Measurements from ENCODE around the gene VPS45.
"Not testable (repeated sequence)": the region's sequence is repeated elsewhere in the genome, so short reads cannot be mapped to it uniquely, and the experiment has no call there.

The VPS45 gene

GRCh38 chr1:150160964-150161621, 93.5 kb downstream of the VPS45 start:
- no peak for DNase-seq (ENCODE audit: low read depth, low spot score)

GRCh38 chr1:150161747-150162581, 94.4 kb downstream of the VPS45 start:
- DNase-seq (ENCODE audit: low read depth, low spot score): no peak

- DNase-seq (ENCODE audit: low read depth, low spot score): no peak
These were observed 94.9 kb downstream of the VPS45 start for GRCh38 chr1:150162582-150162861.

GRCh38 chr1:150162862-150163706, 95.5 kb downstream of the VPS45 start:
- DNase-seq (ENCODE audit: low read depth, low spot score): no peak

- no peak for DNase-seq (ENCODE audit: low read depth, low spot score)
These were observed 96.6 kb downstream of the VPS45 start for GRCh38 chr1:150164224-150164623.

- DNase-seq (ENCODE audit: low read depth, low spot score): no peak
These were observed 97.2 kb downstream of the VPS45 start for GRCh38 chr1:150164779-150165178.

- DNase-seq (ENCODE audit: low read depth, low spot score): no peak
These were observed 98.3 kb downstream of the VPS45 start for GRCh38 chr1:150165622-150166612.

GRCh38 chr1:150168960-150169601, 101.5 kb downstream of the VPS45 start:
- DNase-seq (ENCODE audit: low read depth, low spot score): no peak

- no peak for DNase-seq (ENCODE audit: low read depth, low spot score)
These were observed 104.2 kb downstream of the VPS45 start for GRCh38 chr1:150171801-150172200.

GRCh38 chr1:150173141-150173585, 105.6 kb downstream of the VPS45 start:
- no peak for DNase-seq (ENCODE audit: low read depth, low spot score)

GRCh38 chr1:150176593-150176992, 109.0 kb downstream of the VPS45 start:
- no peak for DNase-seq (ENCODE audit: low read depth, low spot score)

GRCh38 chr1:150178548-150178947, 111.0 kb downstream of the VPS45 start:
- DNase-seq (ENCODE audit: low read depth, low spot score): no peak

GRCh38 chr1:150179867-150180266, 112.3 kb downstream of the VPS45 start:
- no peak for DNase-seq (ENCODE audit: low read depth, low spot score)

- no peak for DNase-seq (ENCODE audit: low read depth, low spot score)
These were observed 112.9 kb downstream of the VPS45 start for GRCh38 chr1:150180474-150180873.

GRCh38 chr1:150182247-150182646, 114.7 kb downstream of the VPS45 start:
- DNase-seq (ENCODE audit: low read depth, low spot score): no peak

GRCh38 chr1:150183061-150183460, 115.5 kb downstream of the VPS45 start:
- no peak for DNase-seq (ENCODE audit: low read depth, low spot score)

- DNase-seq (ENCODE audit: low read depth, low spot score): no peak
These were observed 117.9 kb downstream of the VPS45 start for GRCh38 chr1:150185481-150185880.

- not testable (repeated sequence) for DNase-seq (ENCODE audit: low read depth, low spot score)
These were observed 118.8 kb downstream of the VPS45 start for GRCh38 chr1:150186438-150186788.

GRCh38 chr1:150186789-150187559, 119.4 kb downstream of the VPS45 start:
- no peak for DNase-seq (ENCODE audit: low read depth, low spot score)

- DNase-seq (ENCODE audit: low read depth, low spot score): no peak
These were observed 120.0 kb downstream of the VPS45 start for GRCh38 chr1:150187560-150187931.
